GM19043 (cell line): ENCODE measurements around the gene NUDT11.
"Not testable (repeated sequence)": the region's sequence is repeated elsewhere in the genome, so short reads cannot be mapped to it uniquely, and the experiment has no call there.

ENCODE experiments used
- ATAC-seq: cut with Tn5 transposase; IDR thresholded peaks from one replicate; pipeline ENCODE4 v1.9.1; 2021; ENCODE audit warnings: low read depth; ENCODE audit not compliant: unreplicated experiment

NUDT11 gene

GRCh38 chrX:51496501-51497291, at the start of gene NUDT11:
NUDT11 (minus strand) TSS chrX:51496592; CDS start chrX:51496444, 148 bp downstream.
- ATAC-seq, result no peak

- ATAC-seq, result no peak
Observed at GRCh38 chrX:51520393-51520792, 24.0 kb upstream of the NUDT11 start.

- ATAC-seq, result not testable (repeated sequence)
Observed at GRCh38 chrX:51519131-51519530, 22.7 kb upstream of the NUDT11 start.

GRCh38 chrX:51507551-51507950, 11.2 kb upstream of the NUDT11 start:
- no peak for ATAC-seq

GRCh38 chrX:51495701-51496488, 497 bp downstream of the NUDT11 start:
- ATAC-seq, result not testable (repeated sequence)

- ATAC-seq, result no peak
Observed at GRCh38 chrX:51494409-51494808, 2.0 kb downstream of the NUDT11 start.

- no peak for ATAC-seq
Observed at GRCh38 chrX:51487960-51488267, 8.5 kb downstream of the NUDT11 start.

- no peak for ATAC-seq
Observed at GRCh38 chrX:51484616-51485015, 11.8 kb downstream of the NUDT11 start.

GRCh38 chrX:51482411-51482810, 14.0 kb downstream of the NUDT11 start:
- not testable (repeated sequence) for ATAC-seq

GRCh38 chrX:51476930-51477329, 19.5 kb downstream of the NUDT11 start:
- no peak for ATAC-seq

- ATAC-seq, result no peak
Observed at GRCh38 chrX:51463322-51463721, 33.1 kb downstream of the NUDT11 start.

GRCh38 chrX:51461053-51462044, 35.0 kb downstream of the NUDT11 start:
- ATAC-seq, result no peak

GRCh38 chrX:51459125-51459524, 37.3 kb downstream of the NUDT11 start:
- no peak for ATAC-seq

GRCh38 chrX:51456814-51457213, 39.6 kb downstream of the NUDT11 start:
- no peak for ATAC-seq

- no peak for ATAC-seq
Observed at GRCh38 chrX:51456246-51456645, 40.1 kb downstream of the NUDT11 start.

GRCh38 chrX:51440365-51440764, 56.0 kb downstream of the NUDT11 start:
- ATAC-seq, result no peak
